ENCODE results near the gene NFE2L3.

- TF ChIP-seq RAD21 (IDR thresholded peaks at IDR 0.05), result no peak
- no peak for TF ChIP-seq CTCF (IDR thresholded peaks at IDR 0.05; ENCODE audit: low read depth, low read length, missing input control)
- no peak for TF ChIP-seq JUND (IDR thresholded peaks at IDR 0.05)
- no peak for TF ChIP-seq TAF1 (conservative IDR thresholded peaks at IDR 0.05)
- TF ChIP-seq SP1 (IDR thresholded peaks at IDR 0.05), result no peak
- no peak for TF ChIP-seq GABPA (IDR thresholded peaks at IDR 0.05 in 1 of 2, conservative IDR thresholded peaks at IDR 0.05 in 1 of 2)
These were observed 56.0 kb downstream of the NFE2L3 start for GRCh38 chr7:26208040-26208439.
